ENCODE data around the gene ATP6V1G2.

The ATP6V1G2 gene

DNA sequence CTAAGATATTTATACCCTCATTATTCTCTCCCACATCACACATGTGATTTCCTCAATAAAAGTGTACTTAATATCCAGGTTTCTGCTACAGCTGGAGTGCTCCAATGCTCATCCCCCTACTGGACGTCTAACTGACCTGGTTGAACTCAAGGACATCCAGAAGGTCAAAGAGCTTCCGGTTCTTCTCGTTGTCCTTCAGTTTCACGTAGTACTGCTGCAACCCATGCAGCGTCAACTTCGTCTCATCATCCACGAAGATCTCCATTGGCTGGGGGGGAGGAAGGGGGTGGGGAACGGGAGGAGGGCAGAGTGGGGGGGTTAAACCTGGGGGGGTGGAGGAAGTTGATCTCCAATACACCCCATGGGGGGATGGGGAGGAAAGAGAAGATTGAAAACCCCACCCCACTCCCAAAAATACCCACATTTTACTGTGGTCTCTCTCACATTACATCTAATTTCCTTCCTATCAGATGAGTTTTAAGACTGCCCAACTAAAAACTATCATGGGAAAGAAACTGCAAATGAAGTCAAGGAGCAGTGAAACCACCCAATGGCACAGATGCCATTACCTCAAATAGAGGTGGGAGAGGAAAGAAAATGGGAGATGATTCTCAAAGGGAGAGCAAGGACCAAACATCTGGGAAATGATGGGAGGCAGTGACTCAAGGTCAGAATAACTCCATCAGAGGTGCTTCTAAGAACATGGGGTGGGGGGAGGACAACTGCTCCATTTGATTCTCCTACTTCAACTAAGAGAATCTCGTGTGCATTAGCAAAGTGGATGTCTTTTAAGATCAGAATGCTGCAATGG, 13.6 kb downstream of the ATP6V1G2 start:
- TF ChIP-seq, protein P1, sequence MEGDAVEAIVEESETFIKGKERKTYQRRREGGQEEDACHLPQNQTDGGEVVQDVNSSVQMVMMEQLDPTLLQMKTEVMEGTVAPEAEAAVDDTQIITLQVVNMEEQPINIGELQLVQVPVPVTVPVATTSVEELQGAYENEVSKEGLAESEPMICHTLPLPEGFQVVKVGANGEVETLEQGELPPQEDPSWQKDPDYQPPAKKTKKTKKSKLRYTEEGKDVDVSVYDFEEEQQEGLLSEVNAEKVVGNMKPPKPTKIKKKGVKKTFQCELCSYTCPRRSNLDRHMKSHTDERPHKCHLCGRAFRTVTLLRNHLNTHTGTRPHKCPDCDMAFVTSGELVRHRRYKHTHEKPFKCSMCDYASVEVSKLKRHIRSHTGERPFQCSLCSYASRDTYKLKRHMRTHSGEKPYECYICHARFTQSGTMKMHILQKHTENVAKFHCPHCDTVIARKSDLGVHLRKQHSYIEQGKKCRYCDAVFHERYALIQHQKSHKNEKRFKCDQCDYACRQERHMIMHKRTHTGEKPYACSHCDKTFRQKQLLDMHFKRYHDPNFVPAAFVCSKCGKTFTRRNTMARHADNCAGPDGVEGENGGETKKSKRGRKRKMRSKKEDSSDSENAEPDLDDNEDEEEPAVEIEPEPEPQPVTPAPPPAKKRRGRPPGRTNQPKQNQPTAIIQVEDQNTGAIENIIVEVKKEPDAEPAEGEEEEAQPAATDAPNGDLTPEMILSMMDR (IDR thresholded peaks at IDR 0.05; ENCODE audit: low read depth, low read length, missing control alignments) = no peak
- no peak overlapping the region for H3K4me3 ChIP-seq (replicated peaks; ENCODE audit: low read depth, low read length)
- DNase-seq (ENCODE audit: extremely low read depth, low read depth) = no peak

GRCh38 chr6:31531771-31532643, 14.4 kb downstream of the ATP6V1G2 start:
- no peak for DNase-seq (ENCODE audit: extremely low read depth, low read depth)
- H3K4me3 ChIP-seq (replicated peaks; ENCODE audit: low read depth, low read length) = no peak overlapping the region
- TF ChIP-seq, protein P1 (IDR thresholded peaks at IDR 0.05; ENCODE audit: low read depth, low read length, missing control alignments) = no peak

DNA sequence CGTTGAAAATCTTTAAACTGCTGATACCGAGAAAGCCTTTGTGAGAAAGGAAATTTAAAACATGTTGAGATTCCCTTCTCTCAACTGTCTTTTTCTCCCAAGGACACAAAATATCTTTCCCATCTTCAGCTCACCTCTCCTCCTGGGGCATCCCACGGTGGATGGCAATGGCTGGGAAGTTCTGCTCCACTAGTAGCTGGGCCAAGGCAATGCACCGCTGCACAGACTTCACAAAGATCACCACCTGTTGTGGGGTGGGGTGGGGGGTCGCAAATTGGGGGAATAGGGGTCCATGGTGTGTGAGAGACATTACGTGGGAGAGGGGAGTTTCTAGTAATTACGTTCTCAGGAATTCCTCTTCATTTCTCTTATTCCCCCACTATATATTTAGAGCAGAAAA, 15.2 kb downstream of the ATP6V1G2 start:
- TF ChIP-seq, protein P1 (IDR thresholded peaks at IDR 0.05; ENCODE audit: low read depth, low read length, missing control alignments) = no peak
- no peak for DNase-seq (ENCODE audit: extremely low read depth, low read depth)
- H3K4me3 ChIP-seq (replicated peaks; ENCODE audit: low read depth, low read length) = no peak overlapping the region

DNA sequence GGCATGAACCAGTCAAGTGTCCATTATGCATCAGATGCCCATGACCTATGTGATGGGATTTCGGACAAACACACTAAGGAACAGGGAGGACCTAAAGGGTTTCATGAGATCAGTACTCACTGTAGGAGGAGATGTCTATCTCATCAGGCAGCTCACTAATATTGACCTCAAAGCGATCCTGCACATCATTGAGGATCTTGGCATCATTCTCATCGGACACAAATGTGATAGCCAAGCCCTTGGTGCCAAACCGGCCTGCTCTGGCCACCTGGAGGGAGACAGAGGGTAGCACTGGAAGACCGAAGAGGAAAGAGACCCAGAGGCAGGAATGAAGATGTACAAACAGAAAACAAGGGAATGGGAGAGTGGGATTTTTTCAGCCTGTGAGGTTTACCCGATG, 15.7 kb downstream of the ATP6V1G2 start:
- DNase-seq (ENCODE audit: extremely low read depth, low read depth) = no peak
- TF ChIP-seq, protein P1 (IDR thresholded peaks at IDR 0.05; ENCODE audit: low read depth, low read length, missing control alignments) = no peak
- no peak overlapping the region for H3K4me3 ChIP-seq (replicated peaks; ENCODE audit: low read depth, low read length)

GRCh38 chr6:31529329-31530150, 16.9 kb downstream of the ATP6V1G2 start:
- no peak overlapping the region for H3K4me3 ChIP-seq (replicated peaks; ENCODE audit: low read depth, low read length)
- DNase-seq (ENCODE audit: extremely low read depth, low read depth) = no peak
- TF ChIP-seq, protein P1 (IDR thresholded peaks at IDR 0.05; ENCODE audit: low read depth, low read length, missing control alignments) = no peak

DNA sequence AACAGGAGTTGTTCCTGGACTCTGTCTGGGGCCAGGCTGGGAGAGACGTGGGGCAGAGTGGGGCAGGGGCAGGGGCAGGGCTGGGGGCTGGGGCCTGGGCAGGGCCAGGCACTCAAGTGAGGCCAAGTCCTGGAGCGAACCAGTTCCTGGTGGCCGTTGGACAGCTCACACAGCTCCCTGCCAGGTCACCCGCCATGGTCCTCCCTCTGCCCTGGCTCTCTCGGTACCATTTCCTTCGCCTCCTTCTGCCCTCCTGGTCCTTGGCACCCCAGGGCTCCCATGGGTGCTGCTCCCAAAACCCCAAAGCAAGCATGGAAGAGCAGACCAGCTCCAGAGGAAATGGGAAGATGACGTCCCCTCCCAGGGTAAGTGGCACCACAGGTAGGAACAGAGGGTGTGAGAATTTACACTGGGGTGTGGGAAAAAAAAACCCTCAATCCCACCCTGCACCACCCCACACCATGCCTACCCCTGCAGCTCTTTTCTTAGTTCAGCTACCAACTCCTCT, 17.5 kb downstream of the ATP6V1G2 start, which contains the start of gene MCCD1:
MCCD1 (plus strand) TSS at position 142 of the 508 bp plus-strand sequence; CDS start at position 195, 53 bp downstream.
- DNase-seq (ENCODE audit: extremely low read depth, low read depth) = no peak
- TF ChIP-seq, protein P1 (IDR thresholded peaks at IDR 0.05; ENCODE audit: low read depth, low read length, missing control alignments) = no peak
- H3K4me3 ChIP-seq (replicated peaks; ENCODE audit: low read depth, low read length) = no peak within 1 kb of the TSS
